Measurements from ENCODE around the gene IGSF21.
"Not testable (repeated sequence)": the region's sequence is repeated elsewhere in the genome, so short reads cannot be mapped to it uniquely, and the experiment has no call there.

The IGSF21 gene

GRCh38 chr1:18357622-18358230 lies 250.1 kb downstream of the IGSF21 start:
- DNase-seq (ENCODE audit: low read depth) = no peak

DNA sequence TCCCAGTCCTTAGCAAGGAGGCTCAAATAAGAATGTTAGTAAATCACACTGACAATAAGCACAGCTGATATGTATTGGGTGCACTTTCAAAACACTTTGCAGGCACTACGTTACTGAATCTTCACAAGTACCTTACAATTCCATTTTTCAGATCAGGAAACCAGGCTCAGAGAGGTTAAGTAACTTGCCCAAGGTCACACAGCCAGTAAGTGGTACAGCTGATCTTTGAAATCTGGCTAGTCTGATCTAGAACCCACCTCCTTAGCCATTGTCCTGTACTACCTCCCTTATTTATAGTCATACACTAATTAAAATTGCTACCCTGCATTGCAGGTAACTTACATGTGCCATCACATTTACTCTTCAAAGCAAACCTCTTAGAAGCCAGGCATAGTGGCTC lies 251.0 kb downstream of the IGSF21 start:
- DNase-seq (ENCODE audit: low read depth) = no peak

DNA sequence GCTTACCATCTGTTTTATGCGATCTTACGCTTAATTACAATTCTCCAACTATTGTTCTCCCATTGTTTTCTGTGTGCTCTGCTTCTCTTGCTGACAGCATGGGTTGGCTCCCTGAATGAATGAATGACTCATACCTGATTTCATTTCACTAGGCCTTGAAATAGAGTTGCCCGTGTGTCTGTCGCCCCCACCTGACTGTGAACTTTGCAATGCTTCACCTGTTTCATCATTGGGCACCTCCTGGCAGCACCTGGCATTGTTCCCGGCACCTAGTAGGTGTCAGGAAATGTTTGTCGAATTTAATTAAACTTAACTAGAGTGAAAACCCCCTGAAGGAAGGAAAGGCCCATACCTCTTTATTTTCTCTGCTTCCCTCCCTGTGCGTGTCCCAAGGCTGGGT lies 252.7 kb downstream of the IGSF21 start:
- no peak for DNase-seq (ENCODE audit: low read depth)

GRCh38 chr1:18362150-18362549 lies 254.6 kb downstream of the IGSF21 start:
- no peak for DNase-seq (ENCODE audit: low read depth)

DNA sequence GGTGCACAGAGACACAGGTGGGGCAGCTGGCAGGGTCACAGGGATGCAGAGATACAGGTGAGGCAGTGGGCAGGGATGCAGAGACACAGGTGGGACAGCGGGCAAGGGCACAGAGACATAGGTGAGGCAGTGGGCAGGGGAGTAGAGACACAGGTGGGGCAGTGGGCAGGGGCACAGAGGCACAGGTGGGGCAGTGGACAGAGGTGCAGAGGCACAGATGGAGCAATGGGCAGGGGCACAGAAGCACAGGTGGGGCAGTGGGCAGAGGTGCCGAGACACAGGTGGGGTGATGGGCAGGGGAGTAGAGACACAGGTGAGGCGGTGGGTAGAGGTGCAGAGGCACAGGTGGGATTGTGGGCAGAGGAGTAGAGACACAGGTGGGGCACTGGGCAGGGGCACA lies 255.8 kb downstream of the IGSF21 start:
- DNase-seq (ENCODE audit: low read depth) = no peak

- no peak for DNase-seq (ENCODE audit: low read depth)
These were observed 257.6 kb downstream of the IGSF21 start for GRCh38 chr1:18365099-18365705.

GRCh38 chr1:18372505-18372904 lies 264.9 kb downstream of the IGSF21 start:
- DNase-seq (ENCODE audit: low read depth) = not testable (repeated sequence)

DNA sequence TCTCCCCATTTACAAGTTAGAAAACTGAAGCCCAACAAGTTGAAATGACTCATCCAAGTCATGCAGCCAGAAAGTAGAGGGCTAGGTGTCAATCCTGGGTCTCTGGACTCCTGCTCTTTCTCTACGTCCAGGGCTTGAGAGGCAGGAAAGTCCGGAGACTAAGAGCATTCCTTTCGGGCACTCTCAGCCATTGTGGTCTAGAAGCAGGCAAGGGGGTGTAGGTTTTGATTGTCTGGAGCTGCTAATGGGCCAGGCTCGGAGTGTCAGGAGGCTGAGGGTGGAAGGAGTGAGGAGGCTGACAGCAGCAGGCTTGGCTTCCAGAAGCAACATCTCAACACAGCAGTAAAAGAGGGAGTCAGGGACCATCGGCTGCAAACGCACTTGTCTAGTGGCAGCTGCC lies 265.6 kb downstream of the IGSF21 start:
- no peak for DNase-seq (ENCODE audit: low read depth)

DNA sequence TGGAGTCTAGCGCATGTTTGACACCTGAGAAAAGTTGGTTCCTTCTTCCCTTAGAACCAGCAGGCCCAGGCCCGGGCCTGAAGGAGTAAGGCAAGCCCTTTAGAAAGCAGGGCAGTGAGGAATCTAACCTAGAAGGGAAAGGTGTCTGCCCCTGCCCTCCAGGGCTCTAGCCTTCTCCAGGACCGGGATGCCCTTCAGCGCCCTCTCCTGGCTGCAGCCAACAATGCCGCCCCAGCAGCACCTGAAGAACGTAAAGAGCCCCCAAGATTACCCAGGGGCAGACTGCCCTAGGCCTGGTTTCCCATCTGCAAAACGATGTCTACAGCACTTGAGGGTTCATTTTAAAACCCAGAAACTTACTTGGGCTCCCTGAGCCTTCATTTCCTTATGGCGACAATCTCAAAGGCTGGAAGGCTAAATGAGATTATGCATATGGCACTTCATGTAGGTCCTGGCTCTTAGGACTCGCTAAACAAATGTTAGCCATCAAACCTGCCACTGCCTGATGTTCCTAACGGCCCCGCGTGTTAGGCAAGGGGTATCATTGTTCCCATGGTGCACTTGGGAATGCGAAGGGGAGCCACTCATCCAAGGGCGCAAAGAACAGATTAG lies 266.4 kb downstream of the IGSF21 start:
- no peak for DNase-seq (ENCODE audit: low read depth)

GRCh38 chr1:18376661-18377060 lies 269.1 kb downstream of the IGSF21 start:
- DNase-seq (ENCODE audit: low read depth) = no peak

- DNase-seq (ENCODE audit: low read depth) = no peak
These were observed 272.7 kb downstream of the IGSF21 start for GRCh38 chr1:18380288-18380687.

GRCh38 chr1:18384059-18384458 lies 276.5 kb downstream of the IGSF21 start:
- no peak for DNase-seq (ENCODE audit: low read depth)

GRCh38 chr1:18384471-18384870 lies 276.9 kb downstream of the IGSF21 start:
- no peak for DNase-seq (ENCODE audit: low read depth)

- DNase-seq (ENCODE audit: low read depth) = no peak
These were observed 277.7 kb downstream of the IGSF21 start for GRCh38 chr1:18385239-18385790.

DNA sequence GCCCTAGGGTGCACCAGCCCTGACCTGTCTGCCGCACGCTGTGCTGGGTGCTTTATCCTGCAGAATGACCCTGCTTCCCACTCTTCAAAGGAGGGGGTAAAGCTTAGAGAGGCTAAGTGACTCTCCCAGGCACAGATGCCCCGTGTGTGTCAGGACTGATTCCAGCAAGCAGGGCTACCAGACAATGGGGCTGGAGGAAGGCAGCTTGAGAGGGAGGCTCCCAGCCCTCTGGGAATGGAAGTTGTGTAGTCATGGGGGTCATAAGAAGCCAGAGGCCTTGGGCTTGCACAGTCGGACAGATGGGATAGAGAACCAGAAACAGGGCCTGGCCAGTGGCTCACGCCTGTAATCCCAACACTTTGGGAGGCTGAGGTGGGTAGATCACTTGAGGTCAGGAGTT lies 279.0 kb downstream of the IGSF21 start:
- DNase-seq (ENCODE audit: low read depth) = no peak

- DNase-seq (ENCODE audit: low read depth) = no peak
These were observed 279.7 kb downstream of the IGSF21 start for GRCh38 chr1:18387307-18387706.

DNA sequence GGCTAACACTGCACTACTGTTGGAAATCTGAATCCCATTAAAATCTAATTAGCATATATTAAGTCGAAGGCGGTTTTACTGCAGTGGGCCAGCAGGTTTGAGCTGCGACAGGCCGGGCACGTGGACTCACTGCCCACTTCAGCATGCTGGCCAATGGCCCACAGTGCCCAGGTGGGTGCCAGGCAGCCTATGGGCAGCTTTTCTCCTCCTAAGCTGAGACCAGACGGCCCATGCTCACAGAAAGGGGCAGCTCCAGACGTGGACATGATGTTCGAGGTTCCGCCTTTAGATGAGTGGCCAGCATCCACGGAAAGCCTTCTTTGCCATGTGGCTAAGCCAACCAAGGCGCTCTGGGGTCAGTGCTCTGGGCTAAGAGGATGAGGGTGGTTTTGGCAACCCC lies 283.4 kb downstream of the IGSF21 start:
- no peak for DNase-seq (ENCODE audit: low read depth)

GRCh38 chr1:18394563-18395156 lies 287.1 kb downstream of the IGSF21 start:
- no peak for DNase-seq (ENCODE audit: low read depth)

- no peak for DNase-seq (ENCODE audit: low read depth)
These were observed 288.8 kb downstream of the IGSF21 start for GRCh38 chr1:18396247-18396980.

- no peak for DNase-seq (ENCODE audit: low read depth)
These were observed 290.0 kb downstream of the IGSF21 start for GRCh38 chr1:18397641-18398040.

- DNase-seq (ENCODE audit: low read depth) = no peak
These were observed 291.4 kb downstream of the IGSF21 start for GRCh38 chr1:18398791-18399530.

Data from fibroblast of the conjunctiva (primary cell).